Transverse colon (tissue), 4 donors: ENCODE results near the gene SLC4A5. TPM values are rescaled to one million over a fixed set of nuclear protein-coding genes. Genes with fewer than 3 reads are reported as not detected.

ENCODE experiments used
- DNase-seq: peaks from one replicate; pipeline ENCODE4 v3.0.0-alpha.2; 2019
- H3K27ac ChIP-seq, 4 donors: fragments of 200-600 bp; sonication (generic); 2 replicates each; pipeline ENCODE4 v1.5.1; 2016 to 2018; ENCODE audit warnings: inconsistent platforms in 4 of 4
- H3K27me3 ChIP-seq: fragments of 200-600 bp; sonication (generic); 2 replicates; pipeline ENCODE4 v1.5.1; 2017; ENCODE audit warnings: inconsistent platforms
- H3K36me3 ChIP-seq, 4 donors: fragments of 200-600 bp; sonication (generic); 2 replicates each; pipeline ENCODE4 v1.5.1; 2017 to 2019; ENCODE audit warnings: inconsistent platforms in 4 of 4
- H3K4me1 ChIP-seq, 4 donors: fragments of 200-600 bp; sonication (generic); 2 replicates each; pipeline ENCODE4 v1.5.1; 2017 to 2020; ENCODE audit warnings: inconsistent platforms in 4 of 4
- H3K4me3 ChIP-seq, 4 donors: fragments of 200-600 bp; sonication (generic); 1 replicate in 1 of 4; 2 replicates in 3 of 4; pipeline versions ENCODE4 v1.5.1 to v1.6.1; 2017 to 2019; ENCODE audit warnings: inconsistent platforms in 4 of 4
- H3K9me3 ChIP-seq, 2 donors: fragments of 200-600 bp; sonication (generic); 2 replicates each; pipeline ENCODE4 v1.5.1; 2017 to 2019; ENCODE audit warnings: inconsistent platforms in 2 of 2
- EP300 ChIP-seq: sonication (generic); formaldehyde crosslinking; IDR thresholded peaks from one replicate; pipeline ENCODE4 v1.6.1; 2017; ENCODE audit warnings: antibody characterized with exemption, low read depth
- POLR2A ChIP-seq: fragments of 450-650 bp; IDR thresholded peaks from one replicate; pipeline ENCODE4 v1.6.1; 2016; ENCODE audit warnings: antibody characterized with exemption, mild to moderate bottlenecking, moderate library complexity
- POLR2AphosphoS5 ChIP-seq, 3 donors: sonication (generic); formaldehyde crosslinking; IDR thresholded peaks; one replicate each; pipeline ENCODE4 v1.6.1; 2016; ENCODE audit warnings: antibody characterized with exemption in 3 of 3
- WGBS, 2 donors: methylation state at CpG; one replicate each; pipeline ENCODE4 v1.1.5; 2018; ENCODE audit warnings: low coverage in 1 of 2; 5-methylcytosine and 5-hydroxymethylcytosine counted together
- in situ Hi-C, 4 donors: fragments of 200-750 bp; cut with MboI; loops; one replicate each; pipeline versions ENCODE4 v1.15.0 to v1.15.1; 2017; ENCODE audit warnings: low sequenced_read_pairs in 3 of 4, low pct_ligation_motif_present in 1 of 4, low pct_unique_long_range_greater_than_20kb in 1 of 4
- intact Hi-C: fragments of 100-400 bp; cut with DNase I; formaldehyde crosslinking; loops from one replicate; pipeline ENCODE4 v1.15.1; 2023; ENCODE audit warnings: low total_unique reads
- total RNA-seq, 4 donors: library from RNA; depleted of rRNA; stranded (reverse); fragments of >200 nt; gene quantifications; one replicate each; pipeline ENCODE4 v1.1.0, GENCODE V29; 2016
- TF ChIP-seq, protein P1 (sequence below), 5 experiments: fragments of 200-600 bp in 3 of 5; fragments of 450-650 bp in 2 of 5; sonication (generic) in 3 of 5; IDR thresholded peaks; 1 replicate in 2 of 5; 2 replicates in 3 of 5; pipeline ENCODE4 v1.5.1; 2016 to 2017; ENCODE audit warnings: antibody characterized with exemption in 5 of 5, inconsistent platforms in 3 of 5, mild to moderate bottlenecking in 2 of 5, moderate library complexity in 1 of 5

The SLC4A5 gene
- total RNA-seq, 4 donors from 2014 or later: 0.37 to 6.1 (median 3.5) TPM

DNA sequence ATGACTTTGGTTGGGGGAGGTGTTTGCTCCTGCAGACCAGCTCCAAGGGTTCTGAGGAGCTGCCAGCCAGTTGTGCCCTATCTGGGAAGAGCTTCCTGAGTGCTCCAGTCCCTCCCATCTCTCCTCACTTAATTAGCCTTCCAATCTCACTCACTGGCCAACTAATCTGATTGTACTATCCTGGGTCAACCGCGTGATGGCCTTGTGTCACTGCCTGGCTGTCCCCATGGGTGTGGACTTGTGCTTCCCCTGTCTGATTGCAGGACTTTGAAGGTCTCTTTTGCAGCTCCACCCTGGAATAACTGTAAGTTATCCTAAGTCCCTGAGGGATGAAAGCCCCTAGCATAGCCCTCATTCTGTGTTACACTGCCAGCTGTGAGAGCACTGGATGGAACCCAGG is 65.0 kb downstream of the SLC4A5 start:
- intact Hi-C loops: no loop called here

DNA sequence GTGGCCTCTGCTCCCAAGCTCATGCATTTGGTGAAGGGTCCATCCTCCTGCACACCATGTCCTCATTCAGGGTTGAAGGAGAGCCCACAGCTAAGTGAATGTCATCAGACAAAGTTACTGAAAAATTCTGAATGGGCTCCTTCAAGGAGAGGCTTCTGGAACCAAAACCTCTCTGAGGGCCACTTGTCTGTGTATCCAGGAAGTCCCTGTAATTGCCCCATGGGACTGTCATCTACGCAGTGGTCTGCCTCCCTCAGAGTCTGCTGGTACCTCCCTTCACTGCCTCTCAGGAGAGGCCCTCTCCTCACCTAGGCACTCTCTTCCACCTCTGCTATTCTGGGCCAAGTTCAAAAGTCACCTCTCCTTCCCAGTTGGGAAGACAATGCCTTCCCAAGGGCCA is 68.0 kb downstream of the SLC4A5 start:
- no peaks in the 10 kb centered on the region for H3K27me3 ChIP-seq
- in situ Hi-C loops: no loop called here
- no peak for DNase-seq
- TF ChIP-seq EP300 (no peak), POLR2AphosphoS5 (IDR thresholded peaks at IDR 0.05) (no peak), POLR2A (no peak)
- TF ChIP-seq, protein P1, sequence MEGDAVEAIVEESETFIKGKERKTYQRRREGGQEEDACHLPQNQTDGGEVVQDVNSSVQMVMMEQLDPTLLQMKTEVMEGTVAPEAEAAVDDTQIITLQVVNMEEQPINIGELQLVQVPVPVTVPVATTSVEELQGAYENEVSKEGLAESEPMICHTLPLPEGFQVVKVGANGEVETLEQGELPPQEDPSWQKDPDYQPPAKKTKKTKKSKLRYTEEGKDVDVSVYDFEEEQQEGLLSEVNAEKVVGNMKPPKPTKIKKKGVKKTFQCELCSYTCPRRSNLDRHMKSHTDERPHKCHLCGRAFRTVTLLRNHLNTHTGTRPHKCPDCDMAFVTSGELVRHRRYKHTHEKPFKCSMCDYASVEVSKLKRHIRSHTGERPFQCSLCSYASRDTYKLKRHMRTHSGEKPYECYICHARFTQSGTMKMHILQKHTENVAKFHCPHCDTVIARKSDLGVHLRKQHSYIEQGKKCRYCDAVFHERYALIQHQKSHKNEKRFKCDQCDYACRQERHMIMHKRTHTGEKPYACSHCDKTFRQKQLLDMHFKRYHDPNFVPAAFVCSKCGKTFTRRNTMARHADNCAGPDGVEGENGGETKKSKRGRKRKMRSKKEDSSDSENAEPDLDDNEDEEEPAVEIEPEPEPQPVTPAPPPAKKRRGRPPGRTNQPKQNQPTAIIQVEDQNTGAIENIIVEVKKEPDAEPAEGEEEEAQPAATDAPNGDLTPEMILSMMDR (IDR thresholded peaks at IDR 0.05): no peak
- no peak overlapping the region for H3K27ac ChIP-seq
- WGBS, 2 donors: 68 to 100% methylated on average over 1 of the region's 1 CpG
- no peaks in the 10 kb centered on the region for H3K9me3 ChIP-seq
- intact Hi-C loops: no loop called here
- no peaks in the 10 kb centered on the region for H3K36me3 ChIP-seq
- peaks cover 0 to 12% (median 0%) of the 10 kb centered on the region in 4 donors for H3K4me1 ChIP-seq
- H3K4me3 ChIP-seq: no peak overlapping the region

More for the DNA sequence above, 65.0 kb downstream of the SLC4A5 start:
- Histone ChIP-seq H3K27ac (no peak overlapping the region), H3K27me3 (no peaks in the 10 kb centered on the region), H3K4me3 (no peak overlapping the region), H3K9me3 (no peaks in the 10 kb centered on the region), H3K4me1 (peaks cover 0 to 12% (median 0%) of the 10 kb centered on the region in 4 donors), H3K36me3 (no peaks in the 10 kb centered on the region)
- in situ Hi-C loops: no loop called here
- TF ChIP-seq, protein P1 (IDR thresholded peaks at IDR 0.05): peak in 1 of 5 experiments; percentile 17
- no peak for TF ChIP-seq EP300
- TF ChIP-seq POLR2A: no peak
- TF ChIP-seq POLR2AphosphoS5 (IDR thresholded peaks at IDR 0.05): no peak
- WGBS, 2 donors: 61% methylated on average over 2 of the region's 2 CpGs; no CpG with 5 or more reads in 1 of the 2 donors
- peak; percentile 32 for DNase-seq

DNA sequence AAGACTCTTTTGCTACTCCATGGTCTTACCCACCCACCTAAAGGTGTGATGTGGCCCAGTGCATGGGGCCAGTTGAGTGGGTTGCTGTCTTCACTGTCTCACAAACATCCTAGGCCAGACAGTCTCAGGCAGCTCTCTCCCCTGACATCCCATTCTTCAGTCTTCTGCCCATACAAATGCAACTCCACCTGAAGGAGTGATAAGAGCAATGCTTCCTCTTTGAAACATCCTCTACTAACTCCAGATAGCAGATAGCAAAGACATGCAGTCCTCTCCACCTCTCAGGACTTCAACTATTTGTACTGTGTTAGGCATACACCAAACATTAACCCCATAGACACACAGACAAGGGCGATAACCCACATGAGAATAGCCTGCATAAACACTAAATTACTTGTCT is 73.5 kb downstream of the SLC4A5 start:
- no peak overlapping the region for H3K4me3 ChIP-seq
- H3K27ac ChIP-seq: no peak overlapping the region
- no peak for DNase-seq
- H3K4me1 ChIP-seq: peaks cover 0 to 9% (median 6%) of the 10 kb centered on the region in 4 donors
- in situ Hi-C loops (loop anchor here in 1 of 4 donors (10.0 kb wide), 1 partner anchor 65 kb away; no protein-coding TSS in a partner anchor), intact Hi-C loops (no loop called here)
- H3K9me3 ChIP-seq: no peaks in the 10 kb centered on the region
- H3K36me3 ChIP-seq: no peaks in the 10 kb centered on the region
- 86 to 100% methylated on average over 1 of the region's 1 CpG for WGBS, 2 donors
- TF ChIP-seq POLR2A (no peak), EP300 (no peak)
- TF ChIP-seq, protein P1 (IDR thresholded peaks at IDR 0.05): no peak
- H3K27me3 ChIP-seq: no peaks in the 10 kb centered on the region

DNA sequence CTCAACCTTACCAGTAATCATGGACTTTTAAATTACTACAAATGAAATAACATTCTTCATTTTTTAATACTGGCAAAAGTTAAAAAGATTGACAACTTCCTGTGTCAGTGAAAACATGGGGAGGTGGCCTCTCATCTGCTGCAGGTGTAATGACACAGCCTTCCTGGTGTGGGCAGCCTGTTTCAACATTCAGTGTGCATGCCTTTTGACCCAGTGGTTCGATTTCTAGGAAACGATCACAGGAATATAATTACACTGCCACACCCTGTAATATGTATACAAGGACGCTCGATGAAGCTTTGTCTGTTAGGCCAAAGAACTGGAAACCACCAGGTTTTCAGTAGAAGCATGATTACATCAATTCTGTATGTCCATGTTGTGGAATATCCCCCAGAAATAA is 76.1 kb downstream of the SLC4A5 start:
- H3K4me3 ChIP-seq: no peak overlapping the region
- H3K27me3 ChIP-seq: no peaks in the 10 kb centered on the region
- WGBS, 2 donors: 20 to 30% methylated on average over 2 to 4 of the region's 4 CpGs
- peak; percentile 79 for DNase-seq
- H3K4me1 ChIP-seq: peaks cover 0 to 9% (median 6%) of the 10 kb centered on the region in 4 donors
- in situ Hi-C loops: loop anchor here in 1 of 4 donors (10.0 kb wide), 1 partner anchor 68 kb away; no protein-coding TSS in a partner anchor
- no peaks in the 10 kb centered on the region for H3K36me3 ChIP-seq
- TF ChIP-seq EP300 (peak; percentile 7), POLR2A (no peak), POLR2AphosphoS5 (IDR thresholded peaks at IDR 0.05) (peak in 2 of 3 donors; percentile 32 to 63)
- TF ChIP-seq, protein P1 (IDR thresholded peaks at IDR 0.05): peak; percentile 31 to 84 (median 52)
- intact Hi-C loops: no loop called here
- peak overlapping the region; percentile 60 to 78 (median 76) for H3K27ac ChIP-seq
- no peaks in the 10 kb centered on the region for H3K9me3 ChIP-seq
